Measurements from ENCODE around the gene C2CD4A. TPM values are rescaled to one million over a fixed set of nuclear protein-coding genes. Genes with fewer than 3 reads are reported as not detected.

Gene C2CD4A
- total and polyA plus RNA-seq, 2 of the 4 experiments (the other 2 are of a cell fraction), result not detected

DNA sequence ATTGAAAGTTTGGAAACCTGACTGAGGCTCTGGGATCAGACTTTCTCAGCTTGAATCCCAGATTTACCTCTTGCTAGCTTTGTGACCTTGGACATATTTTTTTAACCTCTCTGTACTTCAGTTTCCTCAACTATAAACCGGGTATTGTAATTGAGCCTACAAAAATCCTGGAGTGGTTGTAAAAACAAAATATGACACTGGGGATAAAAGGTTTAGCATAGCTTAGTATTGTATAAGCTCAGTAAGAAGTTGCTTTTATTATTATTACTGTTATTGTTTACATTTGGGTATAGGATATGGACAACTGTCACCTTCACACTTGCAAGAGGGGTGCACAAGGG is 21.5 kb downstream of the C2CD4A start:
- H3K36me3 ChIP-seq (ENCODE audit: control insufficient read depth, insufficient read depth, low read length), result no peaks in the 10 kb centered on the region
- DNase-seq, result no peak
- H4K91ac ChIP-seq (ENCODE audit: insufficient read depth, low read depth, low read length), result no peak overlapping the region
- dilution Hi-C loops (cut with HindIII; ENCODE audit: low sequenced_read_pairs, unreplicated experiment), result no loop called here
- H3K9me3 ChIP-seq (ENCODE audit: control insufficient read depth, insufficient read depth, low read length), result no peaks in the 10 kb centered on the region
- no peak overlapping the region for H2BK15ac ChIP-seq (ENCODE audit: low read depth, low read length)
- H3K18ac ChIP-seq (ENCODE audit: low read depth, low read length), result no peak overlapping the region
- no CpG with 5 or more reads among the region's 1 CpG for WGBS, 2 experiments (ENCODE audit: extremely low coverage in 2 of 2, insufficient read length in 1 of 2)
- no peak overlapping the region for H3K4me3 ChIP-seq (ENCODE audit: insufficient read depth, low read depth, low read length)
- no peak overlapping the region for H2BK5ac ChIP-seq (ENCODE audit: low read depth, low read length, poor library complexity, severe bottlenecking)
- no peak overlapping the region for H2BK120ac ChIP-seq (ENCODE audit: low read depth, low read length)
- no peaks in the 10 kb centered on the region for H3K9me1 ChIP-seq (ENCODE audit: insufficient read depth, low read length)
- H3K27ac ChIP-seq (ENCODE audit: insufficient read depth, low read length), result no peak overlapping the region
- no peak overlapping the region for H2AK9ac ChIP-seq (replicated peaks; ENCODE audit: low read depth, low read length, poor library complexity)
- H2AK5ac ChIP-seq (ENCODE audit: low read depth, low read length), result no peak overlapping the region
- no peak overlapping the region for H2AFZ ChIP-seq (replicated peaks; ENCODE audit: low read length, poor library complexity)
- H4K8ac ChIP-seq (ENCODE audit: low read depth in 2 of 2, low read length in 2 of 2), result no peak overlapping the region
- no peak overlapping the region for H3K4me2 ChIP-seq (ENCODE audit: low read depth, low read length)
- ChIA-PET CTCF (interaction anchor here (0.6 kb wide), 1 partner anchor 100 kb away, joined by 3 read pairs; no protein-coding TSS in a partner anchor), POLR2A (ENCODE audit: unreplicated experiment) (no interaction called here)
- no peak overlapping the region for H3K14ac ChIP-seq (replicated peaks; ENCODE audit: low read depth, low read length)
- no peak overlapping the region for H3K4ac ChIP-seq (ENCODE audit: low read depth, low read length)
- H3K27me3 ChIP-seq (ENCODE audit: control insufficient read depth, insufficient read depth, low read length), result no peaks in the 10 kb centered on the region; the same call in none of the 2 replicates
- ATAC-seq (ENCODE audit: low read depth), result no peak
- no peaks in the 10 kb centered on the region for H4K20me1 ChIP-seq (ENCODE audit: insufficient read depth, low read length)
- intact Hi-C loops (cut with micrococcal nuclease), result no loop called here
- H3K9ac ChIP-seq (ENCODE audit: low read depth, low read length), result no peak overlapping the region
- TF ChIP-seq CEBPB (IDR thresholded peaks at IDR 0.05; ENCODE audit: low read depth, low read length) (no peak), MXI1 (IDR thresholded peaks at IDR 0.05; ENCODE audit: borderline replicate concordance, low read depth, low read length) (no peak), MAZ (IDR thresholded peaks at IDR 0.05; ENCODE audit: borderline replicate concordance, low read depth, low read length) (no peak), CHD1 (IDR thresholded peaks at IDR 0.05; ENCODE audit: low read depth, low read length) (no peak), RCOR1 (IDR thresholded peaks at IDR 0.05; ENCODE audit: insufficient replicate concordance, low read length) (no peak), MAFK (IDR thresholded peaks at IDR 0.05; ENCODE audit: low read depth, low read length) (no peak), BHLHE40 (IDR thresholded peaks at IDR 0.05; ENCODE audit: low read depth, low read length) (no peak)
- TF ChIP-seq, protein P1, sequence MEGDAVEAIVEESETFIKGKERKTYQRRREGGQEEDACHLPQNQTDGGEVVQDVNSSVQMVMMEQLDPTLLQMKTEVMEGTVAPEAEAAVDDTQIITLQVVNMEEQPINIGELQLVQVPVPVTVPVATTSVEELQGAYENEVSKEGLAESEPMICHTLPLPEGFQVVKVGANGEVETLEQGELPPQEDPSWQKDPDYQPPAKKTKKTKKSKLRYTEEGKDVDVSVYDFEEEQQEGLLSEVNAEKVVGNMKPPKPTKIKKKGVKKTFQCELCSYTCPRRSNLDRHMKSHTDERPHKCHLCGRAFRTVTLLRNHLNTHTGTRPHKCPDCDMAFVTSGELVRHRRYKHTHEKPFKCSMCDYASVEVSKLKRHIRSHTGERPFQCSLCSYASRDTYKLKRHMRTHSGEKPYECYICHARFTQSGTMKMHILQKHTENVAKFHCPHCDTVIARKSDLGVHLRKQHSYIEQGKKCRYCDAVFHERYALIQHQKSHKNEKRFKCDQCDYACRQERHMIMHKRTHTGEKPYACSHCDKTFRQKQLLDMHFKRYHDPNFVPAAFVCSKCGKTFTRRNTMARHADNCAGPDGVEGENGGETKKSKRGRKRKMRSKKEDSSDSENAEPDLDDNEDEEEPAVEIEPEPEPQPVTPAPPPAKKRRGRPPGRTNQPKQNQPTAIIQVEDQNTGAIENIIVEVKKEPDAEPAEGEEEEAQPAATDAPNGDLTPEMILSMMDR (conservative IDR thresholded peaks at IDR 0.05; ENCODE audit: low read depth, low read length), result no peak
- TF ChIP-seq, protein P2, sequence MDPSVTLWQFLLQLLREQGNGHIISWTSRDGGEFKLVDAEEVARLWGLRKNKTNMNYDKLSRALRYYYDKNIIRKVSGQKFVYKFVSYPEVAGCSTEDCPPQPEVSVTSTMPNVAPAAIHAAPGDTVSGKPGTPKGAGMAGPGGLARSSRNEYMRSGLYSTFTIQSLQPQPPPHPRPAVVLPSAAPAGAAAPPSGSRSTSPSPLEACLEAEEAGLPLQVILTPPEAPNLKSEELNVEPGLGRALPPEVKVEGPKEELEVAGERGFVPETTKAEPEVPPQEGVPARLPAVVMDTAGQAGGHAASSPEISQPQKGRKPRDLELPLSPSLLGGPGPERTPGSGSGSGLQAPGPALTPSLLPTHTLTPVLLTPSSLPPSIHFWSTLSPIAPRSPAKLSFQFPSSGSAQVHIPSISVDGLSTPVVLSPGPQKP (IDR thresholded peaks at IDR 0.05; ENCODE audit: borderline replicate concordance, low read depth, low read length), result no peak
- H3K4me1 ChIP-seq (ENCODE audit: control insufficient read depth, insufficient read depth, low read length), result no peaks in the 10 kb centered on the region
- H3K23ac ChIP-seq (ENCODE audit: low read depth, low read length), result no peak overlapping the region
- no peak overlapping the region for H2BK20ac ChIP-seq (ENCODE audit: low read depth, low read length)
- no TSS peak for BruUV-seq (replicated peaks)
- in situ Hi-C loops (cut with MboI; ENCODE audit: low sequenced_read_pairs), result no loop called here
- no peak overlapping the region for H4K5ac ChIP-seq (ENCODE audit: low read depth, low read length)
- no peaks in the 10 kb centered on the region for H3K79me1 ChIP-seq (ENCODE audit: low read depth in 1 of 2, low read length in 2 of 2)
- H3K56ac ChIP-seq (ENCODE audit: extremely low read depth, insufficient read depth, low read length), result no peak overlapping the region

All from IMR-90 (cell line).